ENCODE measurements around the gene MTARC2.

DNA sequence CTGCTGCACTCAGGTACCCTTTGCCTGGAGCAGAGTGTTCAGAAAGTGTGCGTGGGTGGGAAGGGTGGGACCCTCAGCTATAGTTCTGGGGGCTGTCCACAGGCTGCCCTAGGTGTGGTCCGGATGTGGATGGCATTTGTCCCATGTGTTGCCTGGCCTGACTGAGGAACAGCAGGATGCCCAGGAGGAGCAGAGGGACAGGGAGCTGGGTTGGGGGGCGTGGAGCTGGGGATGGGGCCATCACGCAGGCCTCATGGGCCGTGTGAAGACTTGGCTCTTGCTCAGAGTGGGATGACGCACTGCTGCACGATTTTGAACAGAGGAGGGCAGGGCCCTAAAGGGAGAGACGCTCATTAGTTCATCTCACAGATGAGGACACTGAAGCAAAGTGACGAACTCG is 41.0 kb upstream of the MTARC2 start:
- TF ChIP-seq YY1 (IDR thresholded peaks at IDR 0.05; ENCODE audit: insufficient read depth, insufficient read length) (no peak), ZNF274 (IDR thresholded peaks at IDR 0.05; ENCODE audit: low read depth, low read length) (no peak), SUZ12 (IDR thresholded peaks at IDR 0.05; ENCODE audit: extremely low read depth, insufficient read depth, insufficient read length) (no peak)

Measured in NT2/D1 (cell line).